Activated T-cell treated with anti-CD3 and anti-CD28 coated beads for 48 hours (primary cell): Measurements from ENCODE around the gene PTER.
A peak's percentile ranks its signal among the peaks of the same experiment; 100 is the strongest.

ENCODE experiments used
- DNase-seq: peaks from one replicate; pipeline ENCODE4 v3.0.0-alpha.2; 2020; ENCODE audit warnings: low read depth

PTER gene

DNA sequence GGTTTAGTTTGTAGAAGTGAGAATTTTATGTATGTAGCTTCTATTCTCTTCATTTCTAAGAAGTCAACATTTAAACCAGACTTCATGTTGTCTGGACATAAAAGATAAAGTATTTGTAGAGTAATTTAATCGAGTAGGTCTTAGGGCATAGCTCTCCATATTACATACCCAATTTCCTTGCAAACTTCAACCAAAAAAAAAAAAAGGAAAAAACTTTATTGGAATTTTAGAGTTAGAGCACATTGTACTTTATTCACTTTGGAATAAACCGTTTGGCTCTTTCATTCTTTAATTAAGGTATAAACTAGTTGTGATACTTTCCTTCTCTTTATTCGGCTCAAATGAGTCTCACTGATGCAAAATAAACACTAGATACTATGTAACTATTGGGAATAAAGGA, 36.0 kb downstream of the PTER start:
- no peak for DNase-seq

- DNase-seq: no peak
These were observed 40.9 kb downstream of the PTER start for GRCh38 chr10:16477757-16478156.

DNA sequence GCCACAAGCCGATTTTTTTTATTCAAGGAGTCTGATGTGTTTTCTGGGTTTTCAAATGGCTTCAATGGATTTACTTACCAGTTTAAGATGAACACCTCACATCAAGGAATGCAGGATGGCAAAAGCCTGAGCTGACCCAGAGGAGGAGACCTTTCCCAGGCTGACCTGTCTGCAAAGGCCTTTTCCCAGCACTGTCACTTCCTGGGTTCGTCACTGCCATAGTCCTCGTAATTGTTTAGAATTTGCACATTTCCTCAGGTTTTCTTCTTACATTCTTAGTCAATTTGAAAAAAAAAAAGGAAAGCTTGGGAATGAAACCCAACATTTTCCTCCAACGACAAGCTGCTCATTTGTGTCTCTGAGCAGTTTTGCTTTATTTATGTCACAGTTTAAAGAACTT, 42.0 kb downstream of the PTER start:
- DNase-seq: no peak

DNA sequence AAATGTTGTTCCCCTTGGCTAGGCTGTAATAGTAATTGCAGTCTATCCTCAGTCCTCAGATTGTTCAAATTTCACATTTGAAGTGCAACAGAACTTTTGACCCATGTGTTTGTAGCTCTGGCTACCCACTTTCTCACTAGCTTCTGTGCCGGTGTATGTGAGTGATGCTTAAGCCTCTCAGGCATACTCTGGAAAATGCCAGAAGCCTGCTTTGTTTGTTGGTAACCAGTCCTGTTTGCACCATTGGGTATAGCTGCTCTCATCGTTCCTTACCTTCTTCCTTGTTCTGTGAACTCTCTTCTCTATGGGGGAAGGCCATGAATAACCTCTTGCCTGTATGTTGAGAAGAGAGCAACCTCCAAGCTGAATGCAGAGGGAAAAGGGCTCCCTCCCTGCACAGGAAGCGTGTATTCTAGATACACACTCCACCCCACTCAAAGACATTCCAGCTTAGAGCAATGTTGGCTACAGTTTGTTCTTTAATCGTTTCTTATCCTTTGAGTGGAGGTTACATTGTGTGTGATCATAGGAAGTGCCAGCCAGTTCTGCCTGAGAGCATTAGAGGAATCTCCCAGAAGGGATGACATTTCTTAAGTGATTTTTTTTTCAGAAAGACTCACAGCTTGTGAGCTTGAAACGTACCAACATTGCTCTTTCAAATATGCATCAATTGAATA, 44.4 kb downstream of the PTER start:
- no peak for DNase-seq

- DNase-seq: no peak
These were observed 46.6 kb downstream of the PTER start for GRCh38 chr10:16483241-16483917.

DNA sequence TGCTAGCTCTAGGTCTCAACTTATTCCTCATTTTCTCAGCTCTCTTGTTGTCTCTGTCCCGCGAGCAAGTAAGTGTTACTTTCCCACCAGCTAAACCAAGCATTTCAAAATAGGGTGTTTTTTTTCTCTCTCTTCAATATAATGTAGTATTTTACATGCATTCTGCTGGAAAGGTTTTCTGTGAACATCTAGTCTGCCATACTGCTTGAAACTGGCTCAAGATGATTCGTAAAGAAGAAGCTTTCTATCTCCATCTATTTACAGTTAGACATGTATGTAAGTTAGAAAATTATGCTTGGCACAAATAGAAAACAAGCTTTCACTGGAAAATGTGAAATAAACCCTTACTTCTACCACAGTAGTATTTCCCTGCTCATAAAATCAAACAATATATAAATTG, 53.7 kb downstream of the PTER start:
- DNase-seq: no peak

DNA sequence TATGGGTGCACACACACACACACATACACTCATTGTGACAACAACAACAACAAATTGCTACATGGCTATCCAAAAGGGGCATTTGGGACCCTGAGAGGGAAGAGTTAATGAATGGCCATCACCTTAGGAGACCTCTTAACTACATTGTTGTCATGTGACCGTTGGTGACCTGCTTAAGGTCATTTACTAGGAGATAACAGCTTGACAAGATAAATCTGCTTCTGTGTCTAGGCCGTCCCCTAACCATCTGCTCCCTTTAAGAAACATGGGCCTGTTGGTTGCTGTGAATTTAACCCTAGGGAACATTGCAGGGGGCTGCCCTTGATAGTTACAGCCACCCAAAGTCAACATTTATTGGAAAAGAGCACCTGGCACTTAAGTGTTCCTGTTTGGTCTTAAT, 55.1 kb downstream of the PTER start:
- no peak for DNase-seq

GRCh38 chr10:16493884-16494536, 57.2 kb downstream of the PTER start:
- DNase-seq: no peak

GRCh38 chr10:16497911-16498310, 61.1 kb downstream of the PTER start:
- no peak for DNase-seq

DNA sequence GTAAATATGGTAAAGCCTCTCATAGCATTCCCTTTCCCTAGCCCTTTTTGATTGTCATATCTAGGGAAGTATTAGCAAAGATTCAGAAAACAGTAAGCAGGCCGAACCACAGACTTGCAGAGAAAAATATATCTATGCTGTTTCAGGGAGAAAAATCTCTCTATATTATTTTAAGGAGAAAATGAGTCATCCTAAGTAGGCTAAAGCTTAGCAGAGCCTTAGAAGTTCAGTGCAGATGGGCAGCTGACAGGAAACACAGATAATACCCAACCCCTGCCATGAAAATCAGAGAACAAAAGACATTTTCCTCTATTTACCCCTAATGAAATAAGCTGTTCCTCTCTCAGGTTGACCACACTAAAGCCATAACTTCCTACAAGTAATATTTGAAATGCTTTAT, 68.4 kb downstream of the PTER start:
- no peak for DNase-seq

DNA sequence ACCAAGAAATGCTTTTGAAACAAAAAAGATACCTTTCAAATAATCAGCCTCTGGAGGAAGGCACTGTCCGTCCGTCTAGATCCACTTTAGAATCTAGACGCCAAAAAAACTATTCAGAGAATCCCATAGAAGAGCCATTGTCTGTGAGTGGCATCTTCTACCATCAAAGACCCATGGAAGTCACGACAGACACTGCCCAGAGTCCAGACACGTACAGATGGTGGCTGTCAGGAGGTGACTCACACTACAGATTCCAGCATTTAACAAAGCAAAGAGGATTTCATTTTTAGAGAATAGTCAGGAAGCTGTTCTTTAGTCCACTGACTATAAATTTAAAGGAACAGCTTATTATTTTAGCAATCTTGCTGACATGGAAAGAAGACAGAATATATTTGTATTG, 73.2 kb downstream of the PTER start:
- no peak for DNase-seq

DNA sequence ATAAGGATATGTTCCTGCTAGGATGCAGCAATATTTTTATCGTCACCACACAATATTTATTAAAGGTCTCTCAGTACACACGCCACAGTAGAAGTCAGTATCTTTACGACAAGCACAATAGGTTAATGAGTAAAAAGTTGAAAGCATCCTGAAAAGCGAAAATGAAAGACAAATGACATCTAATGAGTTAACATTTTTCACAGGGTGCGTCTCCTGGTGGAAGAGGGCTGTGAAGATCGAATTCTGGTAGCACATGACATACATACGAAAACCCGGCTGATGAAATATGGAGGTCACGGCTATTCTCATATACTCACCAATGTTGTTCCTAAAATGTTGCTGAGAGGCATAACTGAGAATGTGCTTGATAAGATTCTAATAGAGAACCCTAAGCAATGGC, 74.0 kb downstream of the PTER start:
- DNase-seq: no peak

DNA sequence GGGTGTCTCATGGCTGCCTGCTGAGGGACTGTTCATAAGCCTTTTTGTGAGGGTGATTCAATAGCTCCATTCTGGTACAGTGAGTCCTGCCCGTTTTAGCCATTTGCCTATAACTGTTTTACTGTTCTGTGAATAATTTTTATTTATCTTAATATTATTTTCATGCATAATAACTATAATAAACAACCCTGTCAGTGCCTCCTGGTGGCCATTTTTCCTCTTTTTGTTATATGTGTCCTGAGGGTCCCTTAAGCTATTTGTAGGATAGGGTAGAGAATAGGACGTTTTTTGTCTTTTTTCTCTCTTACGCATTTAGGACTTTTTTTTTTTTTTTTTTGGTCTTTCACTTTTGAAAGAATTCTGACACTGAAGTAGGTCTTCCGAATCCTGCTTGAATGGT, 82.0 kb downstream of the PTER start:
- DNase-seq: no peak

DNA sequence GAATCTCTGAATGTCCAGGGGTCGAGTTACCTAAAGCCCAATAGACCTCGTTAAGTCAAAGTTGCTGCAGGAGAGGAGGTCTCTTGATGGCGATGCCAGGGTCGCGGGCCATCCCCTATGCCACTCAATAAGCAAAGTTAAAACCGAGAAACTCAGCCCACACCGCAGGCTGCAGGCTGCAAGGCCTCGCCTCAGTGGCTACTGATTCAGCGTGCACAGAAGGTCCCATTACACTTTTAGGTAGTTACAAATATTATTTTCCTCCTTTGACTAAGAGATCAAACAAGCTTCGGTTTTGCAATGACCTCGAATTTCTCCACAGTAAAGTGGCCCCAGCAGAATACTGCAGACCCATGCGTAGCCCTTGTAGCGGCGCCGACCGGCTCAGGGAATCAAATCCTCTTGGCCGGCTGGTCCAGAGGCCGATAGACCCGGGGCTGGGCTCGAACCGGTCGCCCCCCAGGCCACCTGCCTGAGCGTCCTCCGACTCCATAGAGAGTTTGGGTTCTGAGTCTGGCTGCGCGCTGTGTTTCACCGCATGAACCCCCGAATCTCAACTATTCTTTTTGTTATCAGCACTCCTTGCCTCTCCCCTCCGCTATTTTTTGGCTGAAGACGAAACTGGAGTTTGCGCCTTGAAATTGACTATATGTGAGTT, 82.6 kb downstream of the PTER start:
- no peak for DNase-seq

DNA sequence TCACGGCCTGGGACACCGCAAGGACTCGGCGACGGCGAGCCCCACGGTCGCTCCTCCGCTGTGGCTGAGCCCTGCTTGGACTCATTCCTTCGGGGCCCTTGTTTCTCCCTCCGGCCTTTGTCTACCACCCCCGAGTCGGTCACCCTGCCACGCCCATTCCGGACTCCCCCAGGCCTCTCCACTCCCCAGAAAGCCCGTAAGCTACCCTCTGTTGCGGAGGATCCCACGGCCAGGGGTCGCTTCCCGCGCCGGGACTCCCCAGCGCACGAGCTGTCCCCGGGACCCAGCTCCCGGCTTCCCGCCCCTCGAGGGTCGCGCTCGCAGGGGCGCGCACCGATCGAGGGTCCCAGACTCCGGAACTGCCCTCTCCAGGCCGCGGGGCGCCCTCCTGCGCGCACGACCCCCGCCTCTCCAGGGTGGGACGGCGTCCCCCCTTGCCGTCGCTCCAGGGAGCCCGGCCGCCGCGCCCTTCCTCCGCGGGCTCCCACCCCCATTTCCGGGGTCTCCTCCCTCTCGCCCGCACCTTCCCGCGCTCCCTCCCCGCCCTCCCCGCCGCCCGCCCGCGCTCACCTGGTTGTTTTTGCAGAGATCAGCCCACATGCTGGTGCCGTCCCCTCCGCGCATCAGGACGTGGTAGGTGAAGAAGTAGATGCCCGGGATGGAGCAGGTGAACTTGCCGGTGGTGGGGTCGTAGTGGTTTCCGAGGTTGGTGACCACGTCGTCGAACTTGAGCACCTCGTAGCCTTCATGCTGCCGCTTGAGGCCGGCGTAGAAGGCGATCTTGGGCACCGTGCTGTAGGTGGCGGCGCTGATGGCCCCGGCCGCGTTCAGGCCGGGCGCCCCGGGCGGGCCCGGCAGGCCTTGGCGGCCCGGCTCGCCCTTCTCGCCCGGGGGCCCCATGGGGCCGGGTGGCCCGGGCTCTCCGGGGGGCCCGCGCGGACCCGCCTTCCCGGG, 83.4 kb downstream of the PTER start:
- peak; percentile 3 for DNase-seq

DNA sequence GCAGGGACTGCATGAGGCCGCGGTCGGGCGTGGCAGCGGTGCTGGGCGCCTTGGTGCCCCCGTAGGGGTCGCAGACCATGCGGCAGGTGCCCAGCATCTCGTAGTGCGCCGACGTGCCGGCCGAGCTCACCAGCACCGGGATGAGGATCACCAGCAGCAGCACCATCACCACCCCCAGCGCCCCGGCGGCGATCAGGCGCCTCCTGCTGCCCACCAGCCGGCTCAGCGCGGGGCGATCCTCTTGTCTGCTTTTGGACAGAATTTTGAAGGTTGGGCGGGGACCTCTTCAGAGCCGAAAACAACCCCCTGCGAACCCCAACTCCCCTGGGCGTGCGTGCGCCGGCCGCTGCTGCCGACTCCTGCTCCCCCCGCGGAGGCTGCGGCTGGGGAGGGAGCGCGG, 84.1 kb downstream of the PTER start:
- DNase-seq: peak; percentile 48

DNA sequence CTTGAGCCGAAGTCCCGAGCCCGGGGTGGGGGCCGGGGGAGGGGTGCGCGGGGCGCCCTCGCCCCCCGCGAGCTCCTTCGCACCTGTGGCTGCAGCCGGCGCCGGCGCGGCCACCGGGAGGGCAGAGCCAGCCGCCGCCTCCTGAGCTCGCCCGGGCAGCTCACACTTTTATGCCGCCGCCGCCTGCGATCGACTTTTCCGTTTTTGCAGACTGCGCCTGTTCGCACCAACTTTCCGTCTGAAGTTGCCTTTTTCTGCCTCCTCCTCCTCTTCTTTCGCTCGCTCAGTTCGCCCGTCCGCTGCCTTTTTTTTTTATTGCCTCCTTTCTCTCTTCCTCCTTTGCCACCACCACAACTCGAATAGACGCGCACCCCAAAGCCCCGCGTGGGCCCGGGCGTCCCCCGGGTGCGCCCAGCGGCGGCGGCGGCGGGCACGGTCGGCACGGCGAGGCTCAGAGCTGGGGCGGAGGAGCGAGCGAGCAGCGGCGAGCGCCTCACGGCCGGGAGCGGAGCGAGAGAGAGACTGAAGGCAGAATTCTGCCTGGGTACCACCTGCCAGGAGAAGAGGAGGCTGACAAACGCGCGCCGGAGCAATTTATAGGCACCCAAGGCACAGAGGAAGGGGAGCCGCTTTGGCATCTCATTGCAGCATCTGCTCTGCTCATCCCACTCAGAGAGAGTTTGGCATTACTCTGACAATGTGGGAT, 84.7 kb downstream of the PTER start, which contains the start of gene C1QL3:
Gene C1QL3, minus strand, starts transcription at position 569 of the 706 bp plus-strand sequence. CDS start 814 bp downstream, outside the sequence.
- peak; percentile 14 for DNase-seq

- DNase-seq: no peak
These were observed 90.6 kb downstream of the PTER start for GRCh38 chr10:16527452-16527851.

DNA sequence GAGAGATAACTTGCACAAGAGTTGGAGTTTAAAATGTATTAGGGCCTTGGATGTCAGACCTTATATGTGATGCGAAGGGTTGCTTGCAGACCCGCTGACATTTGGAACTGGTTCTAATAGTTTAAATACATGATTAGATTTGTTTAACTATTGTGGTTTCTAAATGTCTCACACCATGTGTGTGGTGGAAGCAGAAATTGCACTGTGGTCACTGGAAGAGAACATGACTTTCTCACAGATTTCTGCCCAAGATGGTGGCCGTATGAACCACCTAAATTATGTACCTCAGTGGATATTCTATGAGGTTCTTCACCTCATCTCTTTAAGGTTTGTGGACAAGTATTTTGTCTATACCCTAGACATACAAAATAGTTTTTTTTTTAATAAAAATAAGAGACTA, 93.0 kb downstream of the PTER start:
- DNase-seq: no peak

- no peak for DNase-seq
These were observed 99.3 kb downstream of the PTER start for GRCh38 chr10:16536155-16536554.

GRCh38 chr10:16544099-16544498, 107.3 kb downstream of the PTER start:
- DNase-seq: no peak
